Measurements from ENCODE around the gene ADCY10. TPM values are rescaled to one million over a fixed set of nuclear protein-coding genes. Genes with fewer than 3 reads are reported as not detected.
A peak's percentile ranks its signal among the peaks of the same experiment; 100 is the strongest.

The ADCY10 gene
- total and polyA plus RNA-seq, 2 experiments from 2014 or later: 0.93 to 1.5 TPM

DNA sequence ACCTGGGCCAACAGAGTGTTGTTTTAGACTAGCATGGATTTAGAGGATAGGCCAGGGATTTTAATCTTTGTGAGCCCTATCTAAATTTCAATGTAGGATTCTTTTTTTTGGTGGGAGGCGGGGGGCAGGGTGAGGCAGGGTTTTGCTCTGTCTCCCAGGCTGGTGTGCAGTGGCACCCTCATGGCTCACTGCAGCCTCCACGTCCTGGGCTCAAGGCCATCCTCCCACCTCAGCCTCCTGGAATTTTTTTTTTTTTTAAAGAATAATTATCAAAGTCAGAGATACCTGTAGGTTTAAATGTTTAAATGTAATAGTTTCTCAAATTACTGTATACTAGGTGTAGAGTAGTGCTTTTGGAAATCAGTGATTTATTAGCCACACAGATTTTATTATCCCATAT is 26.3 kb upstream of the ADCY10 start:
- H4K20me1 ChIP-seq (ENCODE audit: insufficient read depth, poor library complexity, severe bottlenecking): peaks cover 26% of the 10 kb centered on the region
- WGBS (ENCODE audit: low lambda C conversion rate, missing lambda C conversion rate): 97% methylated on average over 2 of the region's 2 CpGs
- peaks cover 11% of the 10 kb centered on the region for H3K4me1 ChIP-seq (ENCODE audit: insufficient read depth)
- TF ChIP-seq EZH2phosphoT487 (IDR thresholded peaks at IDR 0.05; ENCODE audit: low read depth, severe bottlenecking, unreplicated experiment) (no peak), EZH2 (IDR thresholded peaks at IDR 0.05; ENCODE audit: borderline replicate concordance) (no peak)
- TF ChIP-seq, protein P1, sequence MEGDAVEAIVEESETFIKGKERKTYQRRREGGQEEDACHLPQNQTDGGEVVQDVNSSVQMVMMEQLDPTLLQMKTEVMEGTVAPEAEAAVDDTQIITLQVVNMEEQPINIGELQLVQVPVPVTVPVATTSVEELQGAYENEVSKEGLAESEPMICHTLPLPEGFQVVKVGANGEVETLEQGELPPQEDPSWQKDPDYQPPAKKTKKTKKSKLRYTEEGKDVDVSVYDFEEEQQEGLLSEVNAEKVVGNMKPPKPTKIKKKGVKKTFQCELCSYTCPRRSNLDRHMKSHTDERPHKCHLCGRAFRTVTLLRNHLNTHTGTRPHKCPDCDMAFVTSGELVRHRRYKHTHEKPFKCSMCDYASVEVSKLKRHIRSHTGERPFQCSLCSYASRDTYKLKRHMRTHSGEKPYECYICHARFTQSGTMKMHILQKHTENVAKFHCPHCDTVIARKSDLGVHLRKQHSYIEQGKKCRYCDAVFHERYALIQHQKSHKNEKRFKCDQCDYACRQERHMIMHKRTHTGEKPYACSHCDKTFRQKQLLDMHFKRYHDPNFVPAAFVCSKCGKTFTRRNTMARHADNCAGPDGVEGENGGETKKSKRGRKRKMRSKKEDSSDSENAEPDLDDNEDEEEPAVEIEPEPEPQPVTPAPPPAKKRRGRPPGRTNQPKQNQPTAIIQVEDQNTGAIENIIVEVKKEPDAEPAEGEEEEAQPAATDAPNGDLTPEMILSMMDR (IDR thresholded peaks at IDR 0.05; ENCODE audit: poor library complexity): no peak
- no peaks in the 10 kb centered on the region for H3K9me2 ChIP-seq (replicated peaks; ENCODE audit: insufficient read depth)
- H3K36me3 ChIP-seq (replicated peaks; ENCODE audit: insufficient read depth, low read depth): no peaks in the 10 kb centered on the region
- H3K9me3 ChIP-seq (ENCODE audit: low read depth): no peaks in the 10 kb centered on the region
- H3K27ac ChIP-seq: no peak overlapping the region
- peaks cover 84% of the 10 kb centered on the region for H3K79me2 ChIP-seq
- no peak for DNase-seq (ENCODE audit: low spot score)
- no peaks in the 10 kb centered on the region for H3K27me3 ChIP-seq
- H3K4me3 ChIP-seq: no peak overlapping the region
- no peak overlapping the region for H2AFZ ChIP-seq
- no peak overlapping the region for H3K4me2 ChIP-seq

DNA sequence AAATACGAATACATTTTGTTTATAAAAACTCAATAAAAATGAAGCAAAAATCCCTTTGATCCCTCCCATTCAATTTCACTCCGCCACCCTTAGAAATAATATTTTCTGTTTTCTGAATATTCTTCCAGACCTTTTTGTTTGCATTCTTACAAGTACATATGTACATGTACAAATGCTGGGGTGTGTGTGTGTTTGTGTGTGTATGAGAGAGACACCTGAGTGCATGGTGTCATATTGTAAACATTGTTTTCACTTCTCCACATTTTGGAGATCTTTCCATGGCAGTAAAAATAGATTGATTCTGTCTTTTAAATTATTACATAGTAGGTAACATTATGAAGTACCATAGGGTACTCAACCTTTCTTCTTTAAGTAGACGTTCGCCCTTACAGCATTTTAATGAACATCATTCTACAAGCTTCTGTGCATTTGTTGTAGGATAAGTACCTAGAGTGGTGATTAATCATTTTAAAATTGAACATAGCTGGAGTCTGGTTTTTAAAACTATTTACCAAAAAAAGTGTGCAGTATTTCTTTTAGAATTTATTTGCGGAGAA is 24.2 kb upstream of the ADCY10 start:
- Histone ChIP-seq H3K4me2 (peak overlapping the region; percentile 75), H4K20me1 (ENCODE audit: insufficient read depth, poor library complexity, severe bottlenecking) (peaks cover 21% of the 10 kb centered on the region), H2AFZ (peak overlapping the region; percentile 51), H3K4me1 (ENCODE audit: insufficient read depth) (peaks cover 13% of the 10 kb centered on the region), H3K4me3 (peak overlapping the region; percentile 97), H3K9me3 (ENCODE audit: low read depth) (no peaks in the 10 kb centered on the region), H3K27ac (peak overlapping the region; percentile 99), H3K79me2 (peaks cover 84% of the 10 kb centered on the region), H3K36me3 (replicated peaks; ENCODE audit: insufficient read depth, low read depth) (no peaks in the 10 kb centered on the region), H3K27me3 (no peaks in the 10 kb centered on the region), H3K9me2 (replicated peaks; ENCODE audit: insufficient read depth) (no peaks in the 10 kb centered on the region)
- DNase-seq (ENCODE audit: low spot score): no peak
- TF ChIP-seq, protein P1 (IDR thresholded peaks at IDR 0.05; ENCODE audit: poor library complexity): no peak
- TF ChIP-seq EZH2 (IDR thresholded peaks at IDR 0.05; ENCODE audit: borderline replicate concordance) (no peak), EZH2phosphoT487 (IDR thresholded peaks at IDR 0.05; ENCODE audit: low read depth, severe bottlenecking, unreplicated experiment) (no peak)
- 36% methylated on average over 5 of the region's 5 CpGs for WGBS (ENCODE audit: low lambda C conversion rate, missing lambda C conversion rate)

DNA sequence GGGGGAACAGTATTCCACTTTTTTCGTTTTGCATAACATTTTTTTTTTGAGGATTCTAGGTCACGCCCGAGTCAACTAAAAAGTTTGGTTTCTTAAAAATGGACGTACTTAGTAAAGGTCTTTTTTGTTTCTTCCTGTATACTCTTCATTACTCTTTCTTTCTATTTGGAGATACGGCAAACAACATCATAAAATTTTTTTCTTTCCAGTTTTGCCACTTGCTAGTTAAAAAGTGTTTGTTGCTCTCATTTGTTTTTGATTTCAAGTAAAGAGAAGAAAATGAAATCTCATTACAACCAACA is 23.7 kb upstream of the ADCY10 start:
- H3K36me3 ChIP-seq (replicated peaks; ENCODE audit: insufficient read depth, low read depth): no peaks in the 10 kb centered on the region
- H3K27ac ChIP-seq: peak overlapping the region; percentile 99
- H3K4me2 ChIP-seq: peak overlapping the region; percentile 75
- H3K9me3 ChIP-seq (ENCODE audit: low read depth): no peaks in the 10 kb centered on the region
- 1% methylated on average over 5 of the region's 5 CpGs for WGBS (ENCODE audit: low lambda C conversion rate, missing lambda C conversion rate)
- H3K9me2 ChIP-seq (replicated peaks; ENCODE audit: insufficient read depth): no peaks in the 10 kb centered on the region
- TF ChIP-seq EZH2 (IDR thresholded peaks at IDR 0.05; ENCODE audit: borderline replicate concordance) (no peak), EZH2phosphoT487 (IDR thresholded peaks at IDR 0.05; ENCODE audit: low read depth, severe bottlenecking, unreplicated experiment) (no peak)
- TF ChIP-seq, protein P1 (IDR thresholded peaks at IDR 0.05; ENCODE audit: poor library complexity): no peak
- H3K4me1 ChIP-seq (ENCODE audit: insufficient read depth): peaks cover 13% of the 10 kb centered on the region
- H3K79me2 ChIP-seq: peaks cover 84% of the 10 kb centered on the region
- H3K27me3 ChIP-seq: no peaks in the 10 kb centered on the region
- DNase-seq (ENCODE audit: low spot score): no peak
- peaks cover 21% of the 10 kb centered on the region for H4K20me1 ChIP-seq (ENCODE audit: insufficient read depth, poor library complexity, severe bottlenecking)
- peak overlapping the region; percentile 97 for H3K4me3 ChIP-seq
- H2AFZ ChIP-seq: peak overlapping the region; percentile 51

Measured in hepatocyte (in vitro differentiated cells).